NCI-H345 treated with DMSO at 0.1 percent for 48 hours (cell line): Measurements from ENCODE around the gene CDH4.
"Not testable (repeated sequence)": the region's sequence is repeated elsewhere in the genome, so short reads cannot be mapped to it uniquely, and the experiment has no call there.

Source experiments
- DNase-seq: peaks from one replicate; lab custom pipeline; 2025; ENCODE audit not compliant: unreplicated experiment; lab: John Stamatoyannopoulos, UW

Gene CDH4

GRCh38 chr20:61956396-61957342 is 704.6 kb downstream of the CDH4 start:
- no peak for DNase-seq

- DNase-seq: no peak
Observed at GRCh38 chr20:61957961-61958715, 706.1 kb downstream of the CDH4 start.

GRCh38 chr20:61958773-61959700 is 707.0 kb downstream of the CDH4 start:
- no peak for DNase-seq

DNA sequence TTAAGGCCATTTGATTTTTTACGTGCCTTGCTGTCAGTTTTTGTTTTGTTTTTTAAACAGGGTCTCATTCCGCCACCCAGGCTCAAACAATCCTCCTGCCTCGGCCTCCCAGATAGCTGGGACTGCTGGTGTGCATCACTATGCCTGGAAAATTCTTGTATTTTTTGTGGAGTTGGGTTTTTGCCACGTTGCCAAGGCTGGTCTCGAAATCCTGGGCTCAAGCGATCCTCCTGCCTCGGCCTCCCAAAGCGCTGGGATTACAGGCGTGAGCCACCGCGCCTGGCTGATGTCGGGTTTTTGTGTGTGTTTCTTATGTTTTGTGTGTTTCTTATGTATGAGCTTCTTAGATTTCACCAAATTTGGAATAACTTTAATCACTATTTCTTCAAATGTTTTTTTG is 708.8 kb downstream of the CDH4 start:
- DNase-seq: no peak

- DNase-seq: no peak
Observed at GRCh38 chr20:61963149-61963548, 711.1 kb downstream of the CDH4 start.

GRCh38 chr20:61963885-61964674 is 712.0 kb downstream of the CDH4 start:
- DNase-seq: no peak

DNA sequence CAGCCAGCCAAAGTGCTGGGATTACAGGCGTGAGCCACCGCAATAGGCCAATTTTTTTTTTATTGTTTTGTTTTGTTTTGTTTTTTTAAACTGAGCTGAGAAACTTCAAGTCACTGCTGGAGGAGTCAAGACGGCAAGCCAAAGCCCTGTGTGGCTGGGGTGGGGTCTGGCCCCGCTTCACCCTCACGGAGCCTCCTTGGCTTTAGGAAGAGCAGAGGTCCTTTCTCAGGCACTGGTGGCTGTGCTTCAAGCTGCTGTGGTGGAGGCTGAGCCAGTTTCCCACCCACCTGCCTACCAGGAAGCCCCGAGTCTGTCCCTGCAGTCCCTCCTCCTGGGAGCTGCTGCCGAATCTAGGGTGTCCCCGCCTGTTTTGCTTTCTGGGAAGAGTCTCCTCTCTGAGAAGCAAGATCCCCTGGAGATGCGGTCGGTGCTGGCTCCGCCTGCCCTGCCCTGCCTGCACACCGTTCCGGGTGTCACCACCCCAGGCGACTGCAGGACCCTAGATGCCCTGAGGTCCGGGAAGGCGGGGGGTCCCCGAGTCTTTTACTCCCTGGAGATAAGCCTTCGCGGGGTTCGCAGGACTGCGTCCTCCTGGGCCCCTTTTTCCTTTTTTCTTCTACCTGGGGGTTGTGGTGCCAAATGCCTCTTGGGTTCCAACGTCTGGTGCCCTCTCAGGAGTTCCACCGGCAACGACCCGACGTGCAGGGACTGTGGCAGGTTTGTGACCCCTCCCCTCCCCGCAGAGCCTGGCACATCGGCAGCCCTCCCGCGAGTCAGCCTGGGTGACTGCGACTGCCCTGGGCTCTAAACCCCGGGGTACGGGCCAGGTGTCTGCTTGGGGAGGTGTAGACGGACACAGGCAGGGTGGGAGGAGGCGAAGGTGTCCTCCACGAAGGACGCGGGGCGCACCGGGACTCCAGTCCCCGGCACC is 712.9 kb downstream of the CDH4 start:
- DNase-seq: no peak

DNA sequence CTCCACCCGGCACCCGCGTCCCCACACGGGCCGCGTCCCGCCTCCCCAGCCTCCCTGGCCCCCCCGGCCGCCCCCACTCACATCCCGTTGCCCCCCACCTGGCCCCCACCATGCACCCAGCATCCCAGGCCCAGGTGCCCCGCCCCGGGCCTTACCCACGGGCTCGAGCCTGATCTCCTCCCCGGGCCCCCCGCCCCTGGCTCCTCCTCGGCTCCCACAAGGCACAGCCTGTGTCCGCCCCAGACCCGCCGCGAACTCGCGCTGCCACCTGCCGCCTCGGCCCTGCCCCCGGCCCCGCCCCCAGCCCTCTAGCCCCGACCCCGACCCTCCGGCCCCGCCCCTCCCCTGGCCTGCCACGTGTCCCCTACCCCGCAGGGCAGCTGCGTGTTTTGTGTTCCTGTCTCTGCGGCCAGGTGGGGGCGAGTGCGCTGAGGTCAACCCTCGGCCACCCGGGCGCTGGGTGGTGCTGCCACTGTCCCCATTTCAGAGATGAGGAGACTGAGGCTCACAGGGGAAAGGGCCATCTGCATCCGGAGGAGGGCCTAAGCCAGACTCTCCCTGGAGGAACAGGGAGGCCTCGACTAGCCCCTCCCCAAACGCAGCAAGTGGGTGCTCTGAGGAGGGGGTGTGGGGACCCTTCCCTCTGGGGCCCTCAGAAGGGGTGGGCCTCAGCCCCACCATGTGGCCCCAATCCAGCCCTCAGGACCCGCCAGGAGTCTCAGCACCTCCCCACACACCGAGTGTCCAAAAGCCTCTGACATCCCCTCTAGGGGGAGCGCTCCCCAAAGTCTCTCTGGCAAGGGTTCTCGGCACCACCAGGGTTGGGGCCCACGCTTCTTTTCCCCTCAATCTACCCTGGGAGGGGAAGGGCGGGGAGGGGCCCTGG is 713.8 kb downstream of the CDH4 start:
- no peak for DNase-seq

DNA sequence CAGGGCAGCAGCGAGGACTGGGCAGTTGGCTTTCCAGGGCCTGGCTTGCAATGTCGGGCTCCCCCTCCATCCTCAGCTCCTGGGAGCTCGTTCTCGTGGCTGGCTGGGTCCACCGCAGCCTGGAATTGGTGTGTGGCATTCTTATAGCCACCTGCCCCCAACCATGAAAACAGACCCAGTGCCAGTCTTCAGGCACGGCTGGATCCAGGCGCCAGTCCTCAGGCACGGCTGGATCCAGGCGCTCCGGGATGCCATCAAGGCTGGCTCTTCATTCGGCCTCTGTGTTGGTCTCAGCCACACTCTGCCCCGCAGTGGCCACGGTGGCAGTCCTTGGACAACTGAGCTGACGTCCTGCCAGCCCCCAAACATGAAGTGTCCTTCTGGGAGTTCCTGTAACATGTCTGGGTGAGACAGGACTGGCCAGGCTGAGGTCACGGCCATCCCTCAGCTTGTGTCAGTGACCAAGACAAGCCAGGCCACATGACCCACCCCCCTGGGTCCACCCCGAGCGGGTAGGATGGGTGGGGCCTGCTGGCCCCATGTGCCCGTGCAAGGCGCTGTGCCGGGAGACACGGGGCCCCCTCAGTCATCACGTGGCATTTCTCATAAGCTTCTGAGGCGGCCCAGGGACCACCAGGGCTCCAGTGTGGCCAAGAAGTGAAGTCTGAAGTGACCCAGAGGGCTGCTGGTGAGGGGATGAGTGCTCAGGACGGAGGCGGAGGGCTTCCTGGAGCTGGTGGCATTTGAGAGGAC is 714.6 kb downstream of the CDH4 start:
- no peak for DNase-seq

DNA sequence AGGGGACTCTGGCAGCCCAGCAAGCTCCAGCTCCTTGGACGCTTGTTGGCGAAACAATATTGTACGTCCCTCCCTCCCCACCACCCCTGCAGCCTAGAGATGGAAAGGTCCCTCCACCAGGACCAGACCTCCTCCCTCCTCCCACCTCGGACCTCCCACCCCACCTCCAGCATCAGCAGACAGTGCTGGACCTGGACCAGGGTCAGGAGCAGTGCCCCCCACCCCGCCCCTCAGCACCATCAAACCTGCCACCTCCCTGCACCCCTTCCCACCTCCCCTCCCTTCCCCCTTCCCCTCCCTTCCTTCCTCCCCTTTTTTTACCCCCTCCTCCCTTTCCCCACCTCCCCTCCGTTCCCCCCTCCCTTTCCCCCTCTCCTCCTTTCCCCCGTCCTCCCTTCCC is 715.2 kb downstream of the CDH4 start:
- DNase-seq: no peak

GRCh38 chr20:61968036-61968810 is 716.2 kb downstream of the CDH4 start:
- DNase-seq: no peak

DNA sequence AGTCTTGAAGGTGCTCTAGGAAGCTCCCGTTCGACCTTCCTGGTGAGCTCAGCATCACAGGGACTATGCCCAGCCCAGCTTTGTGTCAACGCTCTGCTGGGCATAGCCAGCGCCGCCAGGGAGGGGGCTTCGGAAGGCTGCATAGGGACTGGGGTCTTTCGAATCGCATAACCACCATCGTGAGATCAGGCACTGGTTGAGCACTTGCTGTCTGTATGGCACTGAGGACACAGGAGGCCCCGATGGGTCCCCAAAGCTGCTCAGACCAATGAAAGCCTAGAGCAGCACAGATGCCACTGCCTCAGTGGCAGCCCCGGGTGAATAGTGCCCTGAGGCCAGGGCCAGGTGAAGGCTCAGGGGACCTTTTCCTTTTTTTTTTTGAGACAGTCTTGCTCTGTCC is 716.9 kb downstream of the CDH4 start:
- DNase-seq: no peak

- no peak for DNase-seq
Observed at GRCh38 chr20:61969806-61970205, 717.7 kb downstream of the CDH4 start.

DNA sequence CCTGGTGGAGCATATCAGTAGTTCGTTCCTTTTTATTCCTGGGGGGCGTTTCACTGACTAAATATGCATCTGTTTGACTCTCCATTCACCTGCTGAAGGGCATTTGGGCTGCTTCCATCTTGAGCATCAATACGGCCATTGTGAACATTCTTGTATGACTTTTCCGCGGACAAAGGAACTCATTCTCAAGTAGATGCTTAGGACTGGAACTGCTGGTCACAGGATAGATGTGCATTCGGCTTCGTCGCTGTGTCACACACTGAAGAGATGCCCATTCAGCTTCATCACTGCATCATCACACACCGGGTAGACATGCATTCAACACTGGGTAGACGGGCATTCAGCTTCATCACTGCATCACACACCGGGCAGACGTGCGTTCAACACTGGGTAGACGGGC is 718.3 kb downstream of the CDH4 start:
- DNase-seq: no peak

- DNase-seq: not testable (repeated sequence)
Observed at GRCh38 chr20:61971595-61971994, 719.5 kb downstream of the CDH4 start.

DNA sequence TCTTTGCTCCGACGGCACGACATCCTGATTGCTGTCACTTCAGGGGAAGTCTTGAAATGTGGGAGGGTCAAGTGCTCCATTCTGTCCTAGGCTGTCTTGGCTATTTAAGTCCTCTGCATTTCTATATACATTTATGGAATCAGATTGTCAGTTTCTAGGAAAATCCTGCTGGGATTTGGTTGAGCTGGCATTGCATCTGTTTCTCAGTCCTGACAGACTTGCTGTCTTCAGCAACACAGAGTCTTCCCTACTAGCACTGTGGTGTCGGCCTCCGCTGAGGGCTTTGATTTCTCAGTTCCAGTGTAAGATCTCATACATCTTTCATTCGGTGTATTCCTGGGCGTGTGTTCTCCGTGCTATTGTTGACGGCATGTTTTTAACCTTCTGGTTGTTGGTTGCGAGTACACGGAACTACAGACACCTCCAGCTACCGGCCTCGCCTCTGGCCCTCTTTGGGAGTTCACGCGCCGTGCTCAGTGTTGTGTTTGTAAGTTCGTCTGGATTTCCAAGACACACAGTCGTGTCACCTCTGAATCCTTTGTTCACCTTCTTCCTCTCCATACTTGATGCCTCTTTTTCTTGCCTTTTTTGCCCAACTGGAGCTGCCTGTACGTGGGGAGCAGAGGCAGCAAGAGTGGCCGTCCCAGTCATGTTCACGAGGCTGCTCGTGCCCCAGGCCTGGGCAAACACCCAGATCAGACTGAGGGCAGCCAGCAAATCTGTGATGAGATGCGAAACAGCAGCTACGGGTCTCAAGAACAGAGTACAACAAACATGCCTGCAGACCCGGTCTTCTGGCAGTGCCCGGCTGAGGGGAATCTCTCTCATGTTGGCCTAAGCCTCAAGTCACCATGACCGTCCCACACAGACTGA is 720.8 kb downstream of the CDH4 start:
- no peak for DNase-seq
